K562 (cell line): Measurements from ENCODE around the gene PLEKHM1. TPM values are rescaled to one million over a fixed set of nuclear protein-coding genes. Genes with fewer than 3 reads are reported as not detected.
A peak's percentile ranks its signal among the peaks of the same experiment; 100 is the strongest.

Source experiments
- ATAC-seq: fragments of 200-7000 bp; cut with Tn5 transposase; 3 replicates; pipeline ENCODE4 v1.9.1; 2020; ENCODE audit warnings: moderate library complexity
- BruUV-seq: library from RNA; stranded (reverse); fragments of 400-500 nt; replicated peaks from 2 replicates; lab custom pipeline; 2021; lab: Mats Ljungman, UMichigan
- CTCF ChIA-PET: fragments of 300-600 bp; formaldehyde crosslinking; extraction: SDS; loops from one replicate; lab custom pipeline; 2021; ENCODE audit warnings: low intra/inter-chr PET ratio; lab: Yijun Ruan, JAX
- POLR2A ChIA-PET: fragments of 300-600, 350-650 bp; sonication (Branson Sonifier 250); formaldehyde crosslinking; extraction: SDS; loops from one replicate; lab custom pipeline; 2021; ENCODE audit warnings: antibody characterized with exemption, inconsistent platforms; lab: Yijun Ruan, JAX
- DNase-seq, 4 experiments: peaks; one replicate each; pipeline versions ENCODE4 v3.0.0 to v3.0.0-alpha.2; 2011 to 2018; ENCODE audit warnings: low spot score in 3 of 4, mixed read lengths in 3 of 4; ENCODE audit errors: extremely low read depth in 1 of 4
- FAIRE-seq: peaks from 2 replicates; lab custom pipeline; 2011; peaks lifted over from hg19 to GRCh38; lab: Jason Lieb, UNC
- H2AFZ ChIP-seq: 2 replicates; pipeline ENCODE4 v1.6.0; 2011; ENCODE audit warnings: low read depth, low read length, control low read depth, inconsistent platforms
- H3K27ac ChIP-seq: fragments of 200-600 bp; 3 replicates; pipeline ENCODE4 v1.8.0; 2011; ENCODE audit warnings: low read depth, mild to moderate bottlenecking, control low read depth, inconsistent platforms, low read length, moderate library complexity, mixed read lengths; ENCODE audit errors: extremely low read depth
- H3K27me3 ChIP-seq, 2 experiments: fragments of 300-600 bp in 1 of 2; 2 replicates in 1 of 2; 3 replicates in 1 of 2; pipeline versions ENCODE4 v1.6.0 to v1.8.0; 2011; ENCODE audit warnings: inconsistent platforms in 2 of 2, low read length in 2 of 2, mild to moderate bottlenecking in 1 of 2, mixed read lengths in 1 of 2, moderate library complexity in 1 of 2; ENCODE audit not compliant: control insufficient read depth in 2 of 2, insufficient read depth in 2 of 2
- H3K36me3 ChIP-seq: fragments of 300-600 bp; 3 replicates; pipeline ENCODE4 v1.8.0; 2011; ENCODE audit warnings: mild to moderate bottlenecking, low read length, inconsistent platforms; ENCODE audit not compliant: control insufficient read depth, insufficient read depth
- H3K4me1 ChIP-seq, 2 experiments: fragments of 200-600 bp in 1 of 2; replicated peaks in 1 of 2; 2 replicates in 1 of 2; 3 replicates in 1 of 2; pipeline versions ENCODE4 v1.5.1 to v1.8.0; 2011; ENCODE audit warnings: inconsistent platforms in 2 of 2, low read length in 2 of 2, mild to moderate bottlenecking in 1 of 2, mixed read lengths in 1 of 2, moderate library complexity in 1 of 2; ENCODE audit not compliant: control insufficient read depth in 2 of 2, insufficient read depth in 2 of 2
- H3K4me2 ChIP-seq: 2 replicates; pipeline ENCODE4 v1.6.1; 2011; ENCODE audit warnings: low read length, control low read depth, inconsistent platforms, mixed read lengths; ENCODE audit not compliant: insufficient read depth
- H3K4me3 ChIP-seq: fragments of 200-600 bp; sonication (generic), shearing (Covaris generic); 2 replicates; pipeline ENCODE4 v1.5.1; 2016; ENCODE audit warnings: control low read depth, inconsistent platforms
- H3K79me2 ChIP-seq: fragments of 200-600 bp; 3 replicates; pipeline ENCODE4 v1.8.0; 2011; ENCODE audit warnings: low read length, inconsistent platforms; ENCODE audit not compliant: control insufficient read depth, insufficient read depth
- H3K9ac ChIP-seq, 2 experiments: 2 replicates each; pipeline versions ENCODE4 v1.6.0 to v1.6.1; 2011; ENCODE audit warnings: low read depth in 2 of 2, low read length in 2 of 2, control low read depth in 1 of 2, inconsistent platforms in 1 of 2, mild to moderate bottlenecking in 1 of 2, mixed read lengths in 1 of 2; ENCODE audit not compliant: insufficient read depth in 1 of 2
- H3K9me1 ChIP-seq: one replicate; pipeline ENCODE4 v1.6.0; 2011; ENCODE audit warnings: inconsistent platforms, mild to moderate bottlenecking, low read length, moderate library complexity; ENCODE audit not compliant: control insufficient read depth, insufficient read depth
- H3K9me3 ChIP-seq: replicated peaks from 2 replicates; pipeline ENCODE4 v1.5.1; 2011; ENCODE audit warnings: low read depth, low read length, inconsistent platforms; ENCODE audit not compliant: control insufficient read depth, insufficient read depth
- H4K20me1 ChIP-seq: replicated peaks from 2 replicates; pipeline ENCODE4 v1.6.1; 2011; ENCODE audit warnings: low read length, inconsistent platforms, mixed read lengths; ENCODE audit not compliant: control insufficient read depth, insufficient read depth
- ARHGAP35 ChIP-seq: fragments of 450-650 bp; IDR thresholded peaks from 2 replicates; pipeline ENCODE4 v1.6.1; 2018; ENCODE audit not compliant: partially characterized antibody
- BCOR ChIP-seq: fragments of 450-650 bp; IDR thresholded peaks from 2 replicates; pipeline ENCODE4 v1.6.1; 2016
- ETV1 ChIP-seq: fragments of 450-650 bp; conservative IDR thresholded peaks from 2 replicates; pipeline ENCODE4 v1.6.1; 2016; ENCODE audit warnings: missing genetic modification characterization, control low read depth, low read depth, missing compliant biosample characterization
- FOXJ3 ChIP-seq: sonication (generic); formaldehyde crosslinking; IDR thresholded peaks from 2 replicates; pipeline ENCODE4 v1.4.0; 2020; ENCODE audit warnings: mild to moderate bottlenecking, missing genetic modification reagents
- NCOA6 ChIP-seq: fragments of 450-650 bp; IDR thresholded peaks from 2 replicates; pipeline ENCODE4 v1.6.1; 2017; ENCODE audit warnings: mild to moderate bottlenecking
- NONO ChIP-seq, 2 experiments: fragments of 200-400 bp in 1 of 2; fragments of 450-650 bp in 1 of 2; formaldehyde crosslinking in 1 of 2; IDR thresholded peaks; 2 replicates each; pipeline ENCODE4 v1.6.1; 2017; ENCODE audit warnings: low read depth in 2 of 2, mild to moderate bottlenecking in 2 of 2, moderate library complexity in 2 of 2, low read length in 1 of 2
- RBM22 ChIP-seq: fragments of 200-400 bp; formaldehyde crosslinking; IDR thresholded peaks from 2 replicates; pipeline ENCODE4 v1.6.1; 2018; ENCODE audit warnings: low read length, low read depth; ENCODE audit not compliant: poor library complexity, severe bottlenecking
- RBM25 ChIP-seq: fragments of 200-400 bp; formaldehyde crosslinking; IDR thresholded peaks from 2 replicates; pipeline ENCODE4 v1.6.1; 2018; ENCODE audit warnings: low read length, low read depth, moderate library complexity; ENCODE audit not compliant: severe bottlenecking
- SMAD3 ChIP-seq: fragments of 450-650 bp; formaldehyde crosslinking; conservative IDR thresholded peaks from 2 replicates; pipeline ENCODE4 v1.4.0; 2020; ENCODE audit warnings: mild to moderate bottlenecking
- TCF3 ChIP-seq: sonication (generic); formaldehyde crosslinking; IDR thresholded peaks from 2 replicates; pipeline ENCODE4 v1.4.0; 2020; ENCODE audit warnings: mild to moderate bottlenecking, missing genetic modification reagents
- ZFP36 ChIP-seq: fragments of 150-350 bp; IDR thresholded peaks from 2 replicates; pipeline ENCODE4 v1.6.1; 2018; ENCODE audit warnings: low read length, low read depth; ENCODE audit not compliant: partially characterized antibody
- ZNF253 ChIP-seq: fragments of 250-450 bp; sonication (Bioruptor Pico); conservative IDR thresholded peaks from 2 replicates; pipeline ENCODE4 v1.6.1; 2021; ENCODE audit warnings: mild to moderate bottlenecking
- ZNF316 ChIP-seq: fragments of 450-650 bp; IDR thresholded peaks from 2 replicates; pipeline ENCODE4 v1.6.1; 2016
- WGBS: fragments of 100-300 bp; shearing (Covaris generic); methylation state at CpG from one replicate; pipeline ENCODE4 v1.1.6; 2016; ENCODE audit warnings: low coverage, mixed read lengths; ENCODE audit not compliant: insufficient coverage; ENCODE audit errors: missing lambda C conversion rate; 5-methylcytosine and 5-hydroxymethylcytosine counted together
- in situ Hi-C: fragments of 300-500 bp; cut with MboI; formaldehyde crosslinking; loops from 4 replicates; pipeline ENCODE4 v1.15.0; 2018; ENCODE audit warnings: inconsistent platforms, mixed read lengths
- intact Hi-C: fragments of 100-400 bp; cut with micrococcal nuclease; formaldehyde crosslinking; loops from 2 replicates; pipeline ENCODE4 v1.14.2; 2022
- polyA plus RNA-seq, 8 experiments: library from polyadenylated mRNA; depleted of rRNA in 4 of 8; stranded (reverse) in 5 of 8; unstranded in 3 of 8; fragments of >200 nt; fragmentation: Nextera tagmentation in 2 of 8; fragmentation: Illumina TruSeq in 1 of 8; extraction: Ambion mirVana in 2 of 8; extraction: Trizol in 1 of 8; gene quantifications; 2 replicates each; pipeline versions ENCODE4 v1.2.1 to v1.2.3, GENCODE V29; 2011 to 2014; ENCODE audit warnings: inconsistent platforms in 1 of 8, missing spikeins in 1 of 8
- total RNA-seq, 7 experiments: library from RNA; depleted of rRNA in 6 of 7; stranded (reverse); fragments of >200 nt in 6 of 7; fragmentation: Illumina TruSeq in 2 of 7; extraction: Trizol in 2 of 7; gene quantifications; 2 replicates each; pipeline versions ENCODE4 v1.2.1 to v1.2.3, GENCODE V29; 2011 to 2021; ENCODE audit warnings: low replicate concordance in 1 of 7
- TF ChIP-seq, protein P1 (sequence below): fragments of 450-650 bp; formaldehyde crosslinking; IDR thresholded peaks from 2 replicates; pipeline ENCODE4 v1.4.0; 2020; ENCODE audit warnings: mild to moderate bottlenecking
- TF ChIP-seq, protein P2 (sequence below): fragments of 200-800 bp; sonication (Bioruptor generic); IDR thresholded peaks from 2 replicates; pipeline ENCODE4 v1.6.1; 2017; ENCODE audit warnings: missing genetic modification characterization, missing compliant biosample characterization
- TF ChIP-seq, protein P3 (sequence below): sonication (generic); formaldehyde crosslinking; IDR thresholded peaks from 2 replicates; pipeline ENCODE4 v1.8.0; 2022; ENCODE audit warnings: missing genetic modification reagents, mild to moderate bottlenecking, borderline replicate concordance
- TF ChIP-seq, protein P4 (sequence below): fragments of 200-800 bp; sonication (Bioruptor generic); IDR thresholded peaks from 2 replicates; pipeline ENCODE4 v1.6.1; 2017; ENCODE audit warnings: missing genetic modification characterization, missing compliant biosample characterization

Gene PLEKHM1
- total and polyA plus RNA-seq, 9 of the 15 experiments (the other 6 are each of a cell fraction or from before 2014, with no cell fraction given): 0.13 to 23.3 (median 5.7) TPM

DNA sequence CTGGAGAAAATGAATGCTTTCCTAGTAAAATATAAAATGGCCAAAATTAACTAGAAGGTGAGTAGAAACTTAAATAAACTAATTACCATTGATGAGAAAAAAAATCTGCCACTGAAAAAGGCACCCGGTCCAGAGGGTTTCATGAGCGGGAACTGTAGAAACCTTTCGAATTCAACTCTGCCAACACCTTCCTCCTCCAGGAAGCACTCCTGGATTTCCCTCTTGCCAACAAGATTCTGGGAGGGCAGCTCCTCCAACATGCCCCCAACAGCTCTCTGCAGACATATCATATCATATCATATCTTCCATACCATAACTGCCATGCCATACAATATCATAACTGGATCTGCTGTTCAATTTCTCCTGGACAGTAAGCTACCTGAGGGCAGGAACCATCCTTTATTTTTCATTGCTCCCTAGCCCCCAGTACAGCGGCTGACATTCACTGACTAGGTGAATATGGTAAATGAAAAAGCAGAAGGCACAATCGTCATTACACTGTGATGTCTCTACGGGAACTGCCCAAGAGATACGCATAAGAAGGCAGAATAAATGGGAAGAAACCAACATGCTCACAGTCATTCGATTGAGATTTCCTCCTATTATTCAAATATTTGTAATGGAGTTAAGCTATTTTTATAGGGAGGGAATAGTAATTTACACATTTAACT, 67.1 kb downstream of the PLEKHM1 start:
- H3K9ac ChIP-seq: no peak overlapping the region
- FAIRE-seq: peak; percentile 49
- no peaks in the 10 kb centered on the region for H3K27me3 ChIP-seq
- no TSS peak for BruUV-seq
- WGBS: 43% methylated on average over 8 of the region's 8 CpGs
- H3K36me3 ChIP-seq: no peaks in the 10 kb centered on the region
- no peak overlapping the region for H2AFZ ChIP-seq
- H3K9me1 ChIP-seq: no peaks in the 10 kb centered on the region
- in situ Hi-C loops (loop anchor here (10.0 to 25.0 kb wide), 2 partner anchors 211 to 414 kb away; partner anchors contain the start of gene SPPL2C), intact Hi-C loops (no loop called here)
- no peak overlapping the region for H3K4me2 ChIP-seq
- H4K20me1 ChIP-seq: no peaks in the 10 kb centered on the region
- H3K9me3 ChIP-seq: no peaks in the 10 kb centered on the region; the same call in 1 of the 2 replicates
- no peaks in the 10 kb centered on the region for H3K79me2 ChIP-seq
- peaks cover 8 to 21% of the 10 kb centered on the region in 2 experiments for H3K4me1 ChIP-seq
- H3K27ac ChIP-seq: no peak overlapping the region
- no peak for ATAC-seq
- H3K4me3 ChIP-seq: no peak overlapping the region
- ChIA-PET POLR2A (interaction anchor here (1.0 kb wide), 1 partner anchor 15 kb away, joined by 3 read pairs; no protein-coding TSS in a partner anchor), CTCF (no interaction called here)
- DNase-seq: no peak
- TF ChIP-seq FOXJ3 (no peak), ETV1 (no peak), BCOR (peak; percentile 47), NCOA6 (no peak), NONO (IDR thresholded peaks at IDR 0.05; ENCODE audit: low read depth in 2 of 2, low read length in 1 of 2) (no peak), RBM25 (peak; percentile 48), ZNF253 (CRISPR knock-in tag) (no peak), ZFP36 (peak; percentile 95), ZNF316 (peak; percentile 50), SMAD3 (CRISPR knock-in tag) (no peak), ARHGAP35 (no peak), RBM22 (no peak), TCF3 (CRISPR knock-in tag) (no peak)
- TF ChIP-seq, protein P1, sequence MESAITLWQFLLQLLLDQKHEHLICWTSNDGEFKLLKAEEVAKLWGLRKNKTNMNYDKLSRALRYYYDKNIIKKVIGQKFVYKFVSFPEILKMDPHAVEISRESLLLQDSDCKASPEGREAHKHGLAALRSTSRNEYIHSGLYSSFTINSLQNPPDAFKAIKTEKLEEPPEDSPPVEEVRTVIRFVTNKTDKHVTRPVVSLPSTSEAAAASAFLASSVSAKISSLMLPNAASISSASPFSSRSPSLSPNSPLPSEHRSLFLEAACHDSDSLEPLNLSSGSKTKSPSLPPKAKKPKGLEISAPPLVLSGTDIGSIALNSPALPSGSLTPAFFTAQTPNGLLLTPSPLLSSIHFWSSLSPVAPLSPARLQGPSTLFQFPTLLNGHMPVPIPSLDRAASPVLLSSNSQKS (CRISPR knock-in tag): no peak
- TF ChIP-seq, protein P2, sequence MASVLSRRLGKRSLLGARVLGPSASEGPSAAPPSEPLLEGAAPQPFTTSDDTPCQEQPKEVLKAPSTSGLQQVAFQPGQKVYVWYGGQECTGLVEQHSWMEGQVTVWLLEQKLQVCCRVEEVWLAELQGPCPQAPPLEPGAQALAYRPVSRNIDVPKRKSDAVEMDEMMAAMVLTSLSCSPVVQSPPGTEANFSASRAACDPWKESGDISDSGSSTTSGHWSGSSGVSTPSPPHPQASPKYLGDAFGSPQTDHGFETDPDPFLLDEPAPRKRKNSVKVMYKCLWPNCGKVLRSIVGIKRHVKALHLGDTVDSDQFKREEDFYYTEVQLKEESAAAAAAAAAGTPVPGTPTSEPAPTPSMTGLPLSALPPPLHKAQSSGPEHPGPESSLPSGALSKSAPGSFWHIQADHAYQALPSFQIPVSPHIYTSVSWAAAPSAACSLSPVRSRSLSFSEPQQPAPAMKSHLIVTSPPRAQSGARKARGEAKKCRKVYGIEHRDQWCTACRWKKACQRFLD (CRISPR knock-in tag): no peak
- TF ChIP-seq, protein P3, sequence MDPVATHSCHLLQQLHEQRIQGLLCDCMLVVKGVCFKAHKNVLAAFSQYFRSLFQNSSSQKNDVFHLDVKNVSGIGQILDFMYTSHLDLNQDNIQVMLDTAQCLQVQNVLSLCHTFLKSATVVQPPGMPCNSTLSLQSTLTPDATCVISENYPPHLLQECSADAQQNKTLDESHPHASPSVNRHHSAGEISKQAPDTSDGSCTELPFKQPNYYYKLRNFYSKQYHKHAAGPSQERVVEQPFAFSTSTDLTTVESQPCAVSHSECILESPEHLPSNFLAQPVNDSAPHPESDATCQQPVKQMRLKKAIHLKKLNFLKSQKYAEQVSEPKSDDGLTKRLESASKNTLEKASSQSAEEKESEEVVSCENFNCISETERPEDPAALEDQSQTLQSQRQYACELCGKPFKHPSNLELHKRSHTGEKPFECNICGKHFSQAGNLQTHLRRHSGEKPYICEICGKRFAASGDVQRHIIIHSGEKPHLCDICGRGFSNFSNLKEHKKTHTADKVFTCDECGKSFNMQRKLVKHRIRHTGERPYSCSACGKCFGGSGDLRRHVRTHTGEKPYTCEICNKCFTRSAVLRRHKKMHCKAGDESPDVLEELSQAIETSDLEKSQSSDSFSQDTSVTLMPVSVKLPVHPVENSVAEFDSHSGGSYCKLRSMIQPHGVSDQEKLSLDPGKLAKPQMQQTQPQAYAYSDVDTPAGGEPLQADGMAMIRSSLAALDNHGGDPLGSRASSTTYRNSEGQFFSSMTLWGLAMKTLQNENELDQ (CRISPR knock-in tag): no peak
- TF ChIP-seq, protein P4, sequence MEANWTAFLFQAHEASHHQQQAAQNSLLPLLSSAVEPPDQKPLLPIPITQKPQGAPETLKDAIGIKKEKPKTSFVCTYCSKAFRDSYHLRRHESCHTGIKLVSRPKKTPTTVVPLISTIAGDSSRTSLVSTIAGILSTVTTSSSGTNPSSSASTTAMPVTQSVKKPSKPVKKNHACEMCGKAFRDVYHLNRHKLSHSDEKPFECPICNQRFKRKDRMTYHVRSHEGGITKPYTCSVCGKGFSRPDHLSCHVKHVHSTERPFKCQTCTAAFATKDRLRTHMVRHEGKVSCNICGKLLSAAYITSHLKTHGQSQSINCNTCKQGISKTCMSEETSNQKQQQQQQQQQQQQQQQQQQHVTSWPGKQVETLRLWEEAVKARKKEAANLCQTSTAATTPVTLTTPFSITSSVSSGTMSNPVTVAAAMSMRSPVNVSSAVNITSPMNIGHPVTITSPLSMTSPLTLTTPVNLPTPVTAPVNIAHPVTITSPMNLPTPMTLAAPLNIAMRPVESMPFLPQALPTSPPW (CRISPR knock-in tag): no peak
